ENCODE measurements around the gene SPTSSA.
"Not testable (repeated sequence)": the region's sequence is repeated elsewhere in the genome, so short reads cannot be mapped to it uniquely, and the experiment has no call there.

DNA sequence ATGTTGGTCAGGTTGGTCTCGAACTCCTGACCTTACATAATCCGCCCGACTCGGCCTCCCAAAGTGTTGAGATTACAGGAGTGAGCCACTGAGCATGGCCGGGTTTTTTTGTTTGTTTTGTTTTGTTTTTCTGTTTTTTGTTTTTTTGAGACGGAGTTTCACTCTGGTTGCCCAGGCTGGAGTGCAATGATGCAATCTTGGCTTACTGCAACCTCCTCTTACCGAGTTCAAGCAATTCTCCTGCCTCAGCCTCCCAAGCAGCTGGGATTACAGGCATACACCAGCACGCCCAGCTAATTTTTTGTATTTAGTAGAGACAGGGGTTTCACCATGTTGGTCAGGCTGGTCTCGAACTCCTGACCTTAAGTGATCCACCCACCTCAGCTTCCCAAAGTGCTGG, 42.0 kb upstream of the SPTSSA start:
- TF ChIP-seq, protein P1, sequence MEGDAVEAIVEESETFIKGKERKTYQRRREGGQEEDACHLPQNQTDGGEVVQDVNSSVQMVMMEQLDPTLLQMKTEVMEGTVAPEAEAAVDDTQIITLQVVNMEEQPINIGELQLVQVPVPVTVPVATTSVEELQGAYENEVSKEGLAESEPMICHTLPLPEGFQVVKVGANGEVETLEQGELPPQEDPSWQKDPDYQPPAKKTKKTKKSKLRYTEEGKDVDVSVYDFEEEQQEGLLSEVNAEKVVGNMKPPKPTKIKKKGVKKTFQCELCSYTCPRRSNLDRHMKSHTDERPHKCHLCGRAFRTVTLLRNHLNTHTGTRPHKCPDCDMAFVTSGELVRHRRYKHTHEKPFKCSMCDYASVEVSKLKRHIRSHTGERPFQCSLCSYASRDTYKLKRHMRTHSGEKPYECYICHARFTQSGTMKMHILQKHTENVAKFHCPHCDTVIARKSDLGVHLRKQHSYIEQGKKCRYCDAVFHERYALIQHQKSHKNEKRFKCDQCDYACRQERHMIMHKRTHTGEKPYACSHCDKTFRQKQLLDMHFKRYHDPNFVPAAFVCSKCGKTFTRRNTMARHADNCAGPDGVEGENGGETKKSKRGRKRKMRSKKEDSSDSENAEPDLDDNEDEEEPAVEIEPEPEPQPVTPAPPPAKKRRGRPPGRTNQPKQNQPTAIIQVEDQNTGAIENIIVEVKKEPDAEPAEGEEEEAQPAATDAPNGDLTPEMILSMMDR (IDR thresholded peaks at IDR 0.05), result not testable (repeated sequence)
- TF ChIP-seq POLR2AphosphoS5, POLR2A, EP300 (IDR thresholded peaks at IDR 0.05): not testable (repeated sequence)
